Esophagus squamous epithelium (tissue), 5 donors: ENCODE measurements around the gene NLRP4. TPM values are rescaled to one million over a fixed set of nuclear protein-coding genes. Genes with fewer than 3 reads are reported as not detected.

Experiments
- DNase-seq: peaks from one replicate; lab custom pipeline; 2025; lab: John Stamatoyannopoulos, UW
- H3K27ac ChIP-seq, 4 donors: fragments of 200-600 bp; sonication (generic); one replicate each; pipeline ENCODE4 v1.5.1; 2016 to 2019; ENCODE audit warnings: mild to moderate bottlenecking in 1 of 4
- H3K27me3 ChIP-seq, 4 donors: fragments of 200-600 bp; sonication (generic); 1 replicate in 3 of 4; 2 replicates in 1 of 4; pipeline versions ENCODE4 v1.5.1 to v1.6.0; 2017 to 2021; ENCODE audit warnings: antibody characterized with exemption in 1 of 4
- H3K36me3 ChIP-seq, 3 donors: fragments of 200-600 bp; sonication (generic); one replicate each; pipeline ENCODE4 v1.5.1; 2016 to 2019
- H3K4me1 ChIP-seq, 3 donors: fragments of 200-600 bp; sonication (generic); one replicate each; pipeline ENCODE4 v1.5.1; 2017 to 2019
- H3K4me3 ChIP-seq, 4 donors: fragments of 200-600 bp; sonication (generic); 1 replicate in 3 of 4; 2 replicates in 1 of 4; pipeline ENCODE4 v1.5.1; 2016 to 2019; ENCODE audit warnings: mild to moderate bottlenecking in 2 of 4, moderate library complexity in 1 of 4
- H3K9me3 ChIP-seq, 3 donors: fragments of 200-600 bp; sonication (generic); one replicate each; pipeline ENCODE4 v1.5.1; 2016 to 2019
- POLR2A ChIP-seq, 4 donors: fragments of 450-650 bp; IDR thresholded peaks; one replicate each; pipeline ENCODE4 v1.6.1; 2017; ENCODE audit warnings: antibody characterized with exemption in 4 of 4, mild to moderate bottlenecking in 4 of 4, moderate library complexity in 3 of 4
- WGBS, 2 donors: methylation state at CpG; one replicate each; pipeline ENCODE4 v1.1.5; 2018; 5-methylcytosine and 5-hydroxymethylcytosine counted together
- intact Hi-C: fragments of 100-400 bp; cut with DNase I; formaldehyde crosslinking; loops from one replicate; pipeline ENCODE4 v1.15.0; 2022
- total RNA-seq, 4 donors: library from RNA; depleted of rRNA; stranded (reverse); fragments of >200 nt; gene quantifications; one replicate each; pipeline ENCODE4 v1.1.0, GENCODE V29; 2016
- TF ChIP-seq, protein P1 (sequence below), 6 experiments: fragments of 450-650 bp in 4 of 6; fragments of 200-600 bp in 2 of 6; sonication (generic) in 2 of 6; IDR thresholded peaks; one replicate each; pipeline ENCODE4 v1.5.1; 2016 to 2019; ENCODE audit warnings: antibody characterized with exemption in 6 of 6, mild to moderate bottlenecking in 4 of 6, moderate library complexity in 4 of 6
- donor health status: DM: yes; HTN: yes; CAD: no.

Gene NLRP4
- total RNA-seq, 4 donors from 2014 or later: 0.30 TPM; not detected in 3

- no peaks in the 10 kb centered on the region for H3K27me3 ChIP-seq
- H3K4me1 ChIP-seq: no peaks in the 10 kb centered on the region
- H3K27ac ChIP-seq: no peak within 1 kb of the TSS
- H3K36me3 ChIP-seq: no peaks in the 10 kb centered on the region
- WGBS, 2 donors: 77 to 85% methylated on average over 10 of the region's 10 CpGs
- peaks cover 0 to 5% (median 0%) of the 10 kb centered on the region in 3 donors for H3K9me3 ChIP-seq
- no peak within 1 kb of the TSS for H3K4me3 ChIP-seq
- no peak for TF ChIP-seq POLR2A (IDR thresholded peaks at IDR 0.05)
- DNase-seq: no peak
- intact Hi-C loops: no loop called here
Measured at GRCh38 chr19:55831846-55832245, 4.5 kb upstream of the NLRP4 start, which contains the start of gene NLRP11. NLRP11 (minus strand) TSS chr19:55831999; CDS start chr19:55818174, 13,825 bp downstream.

- 66 to 69% methylated on average over 4 of the region's 4 CpGs for WGBS, 2 donors
- intact Hi-C loops: no loop called here
- TF ChIP-seq, protein P1, sequence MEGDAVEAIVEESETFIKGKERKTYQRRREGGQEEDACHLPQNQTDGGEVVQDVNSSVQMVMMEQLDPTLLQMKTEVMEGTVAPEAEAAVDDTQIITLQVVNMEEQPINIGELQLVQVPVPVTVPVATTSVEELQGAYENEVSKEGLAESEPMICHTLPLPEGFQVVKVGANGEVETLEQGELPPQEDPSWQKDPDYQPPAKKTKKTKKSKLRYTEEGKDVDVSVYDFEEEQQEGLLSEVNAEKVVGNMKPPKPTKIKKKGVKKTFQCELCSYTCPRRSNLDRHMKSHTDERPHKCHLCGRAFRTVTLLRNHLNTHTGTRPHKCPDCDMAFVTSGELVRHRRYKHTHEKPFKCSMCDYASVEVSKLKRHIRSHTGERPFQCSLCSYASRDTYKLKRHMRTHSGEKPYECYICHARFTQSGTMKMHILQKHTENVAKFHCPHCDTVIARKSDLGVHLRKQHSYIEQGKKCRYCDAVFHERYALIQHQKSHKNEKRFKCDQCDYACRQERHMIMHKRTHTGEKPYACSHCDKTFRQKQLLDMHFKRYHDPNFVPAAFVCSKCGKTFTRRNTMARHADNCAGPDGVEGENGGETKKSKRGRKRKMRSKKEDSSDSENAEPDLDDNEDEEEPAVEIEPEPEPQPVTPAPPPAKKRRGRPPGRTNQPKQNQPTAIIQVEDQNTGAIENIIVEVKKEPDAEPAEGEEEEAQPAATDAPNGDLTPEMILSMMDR (IDR thresholded peaks at IDR 0.05): no peak
- no peak for TF ChIP-seq POLR2A (IDR thresholded peaks at IDR 0.05)
Measured at GRCh38 chr19:55832676-55833075, 3.7 kb upstream of the NLRP4 start.

GRCh38 chr19:55838251-55838650, 1.9 kb downstream of the NLRP4 start:
- Histone ChIP-seq H3K9me3 (peaks cover 0 to 5% (median 0%) of the 10 kb centered on the region in 3 donors), H3K36me3 (no peaks in the 10 kb centered on the region), H3K27me3 (no peaks in the 10 kb centered on the region), H3K4me1 (no peaks in the 10 kb centered on the region), H3K4me3 (no peak overlapping the region), H3K27ac (no peak overlapping the region)
- DNase-seq: no peak
- 66 to 76% methylated on average over 3 of the region's 3 CpGs for WGBS, 2 donors
- intact Hi-C loops: no loop called here
- TF ChIP-seq, protein P1 (IDR thresholded peaks at IDR 0.05): no peak
- TF ChIP-seq POLR2A (IDR thresholded peaks at IDR 0.05): no peak

More at GRCh38 chr19:55832676-55833075, 3.7 kb upstream of the NLRP4 start:
- Histone ChIP-seq H3K4me1 (no peaks in the 10 kb centered on the region), H3K9me3 (peaks cover 0 to 5% (median 0%) of the 10 kb centered on the region in 3 donors), H3K27ac (no peak overlapping the region), H3K4me3 (no peak overlapping the region), H3K27me3 (no peaks in the 10 kb centered on the region), H3K36me3 (no peaks in the 10 kb centered on the region)
- no peak for DNase-seq

- Histone ChIP-seq H3K9me3 (peaks cover 0 to 5% (median 0%) of the 10 kb centered on the region in 3 donors), H3K36me3 (no peaks in the 10 kb centered on the region), H3K27me3 (no peaks in the 10 kb centered on the region), H3K4me1 (no peaks in the 10 kb centered on the region), H3K4me3 (no peak overlapping the region), H3K27ac (no peak overlapping the region)
- DNase-seq: no peak
- 31 to 45% methylated on average over 4 of the region's 4 CpGs for WGBS, 2 donors
- intact Hi-C loops: no loop called here
- no peak for TF ChIP-seq POLR2A (IDR thresholded peaks at IDR 0.05)
- TF ChIP-seq, protein P1 (IDR thresholded peaks at IDR 0.05): no peak
Measured at GRCh38 chr19:55838906-55839305, 2.6 kb downstream of the NLRP4 start.

GRCh38 chr19:55855160-55855559, 18.8 kb downstream of the NLRP4 start:
- H3K4me1 ChIP-seq: no peaks in the 10 kb centered on the region
- 43 to 64% methylated on average over 1 of the region's 1 CpG for WGBS, 2 donors
- TF ChIP-seq POLR2A (IDR thresholded peaks at IDR 0.05): no peak
- TF ChIP-seq, protein P1 (IDR thresholded peaks at IDR 0.05): no peak
- H3K36me3 ChIP-seq: no peaks in the 10 kb centered on the region
- intact Hi-C loops: no loop called here
- H3K4me3 ChIP-seq: no peak overlapping the region
- H3K9me3 ChIP-seq: peaks cover 0 to 5% (median 0%) of the 10 kb centered on the region in 3 donors
- H3K27me3 ChIP-seq: no peaks in the 10 kb centered on the region
- H3K27ac ChIP-seq: no peak overlapping the region
- DNase-seq: no peak
